H1 (cell line): ENCODE measurements around the gene MRTO4. TPM values are rescaled to one million over a fixed set of nuclear protein-coding genes. Genes with fewer than 3 reads are reported as not detected.

Experiments used
- ASH2L ChIP-seq: fragments of 200-600, 300-600 bp; sonication (generic); IDR thresholded peaks from one replicate; pipeline ENCODE4 v1.7.1; 2017; ENCODE audit warnings: low read length
- BRCA1 ChIP-seq: IDR thresholded peaks from 2 replicates; pipeline ENCODE4 v1.6.1; 2012; ENCODE audit warnings: low read depth, low read length, improper control_type of control experiment
- CBX8 ChIP-seq: fragments of 300-800, 300-1000 bp; sonication (generic); IDR thresholded peaks from 2 replicates; pipeline ENCODE4 v1.7.1; 2016; ENCODE audit warnings: low read depth, low read length, borderline replicate concordance
- CEBPB ChIP-seq: IDR thresholded peaks from 2 replicates; pipeline ENCODE4 v1.6.1; 2012; ENCODE audit warnings: low read depth, low read length
- CHD1 ChIP-seq: IDR thresholded peaks from 2 replicates; pipeline ENCODE4 v1.6.1; 2012; ENCODE audit warnings: low read depth, low read length, improper control_type of control experiment
- CREB1 ChIP-seq: IDR thresholded peaks from 2 replicates; pipeline ENCODE4 v1.6.1; 2012; ENCODE audit warnings: inconsistent platforms
- EGR1 ChIP-seq: IDR thresholded peaks from 2 replicates; pipeline ENCODE4 v1.6.1; 2011; ENCODE audit warnings: low read depth, low read length, borderline replicate concordance
- JUND ChIP-seq: IDR thresholded peaks from 2 replicates; pipeline ENCODE4 v1.6.1; 2011; ENCODE audit warnings: mild to moderate bottlenecking, improper control_type of control experiment, low read length
- RBBP5 ChIP-seq: IDR thresholded peaks from 2 replicates; pipeline ENCODE4 v1.7.1; 2012; ENCODE audit warnings: low read depth, mild to moderate bottlenecking, inconsistent platforms, low read length, moderate library complexity, borderline replicate concordance
- RFX5 ChIP-seq: IDR thresholded peaks from 2 replicates; pipeline ENCODE4 v1.6.1; 2011; ENCODE audit warnings: low read depth, low read length, improper control_type of control experiment, borderline replicate concordance
- RNF2 ChIP-seq: fragments of 200-900, 300-1000 bp; sonication (generic); IDR thresholded peaks from 2 replicates; pipeline ENCODE4 v1.7.1; 2016; ENCODE audit warnings: borderline replicate concordance, low read depth, mild to moderate bottlenecking, antibody characterized with exemption, low read length; ENCODE audit not compliant: poor library complexity, severe bottlenecking; ENCODE audit errors: missing control alignments
- SIN3A ChIP-seq, 2 experiments: IDR thresholded peaks in 1 of 2; conservative IDR thresholded peaks in 1 of 2; 2 replicates each; pipeline ENCODE4 v1.6.1; 2011 to 2012; ENCODE audit warnings: low read length in 2 of 2, improper control_type of control experiment in 1 of 2, low read depth in 1 of 2, mild to moderate bottlenecking in 1 of 2
- SP4 ChIP-seq: IDR thresholded peaks from 2 replicates; pipeline ENCODE4 v1.6.1; 2012; ENCODE audit warnings: low read length, inconsistent platforms
- TCF12 ChIP-seq: IDR thresholded peaks from 2 replicates; pipeline ENCODE4 v1.6.1; 2011; ENCODE audit warnings: low read depth, mild to moderate bottlenecking, low read length
- polyA plus RNA-seq, 7 experiments: library from polyadenylated mRNA; depleted of rRNA in 3 of 7; stranded (reverse) in 5 of 7; unstranded in 2 of 7; fragments of >200 nt in 5 of 7; fragments of 200-250 nt in 2 of 7; gene quantifications; 1 replicate in 5 of 7; 2 replicates in 1 of 7; 4 replicates in 1 of 7; pipeline versions ENCODE4 v1.2.1 to v1.2.3, GENCODE V29; 2011 to 2013; ENCODE audit warnings: missing spikeins in 2 of 7, mixed read lengths in 2 of 7
- total RNA-seq: library from RNA; stranded (reverse); fragmentation: NEBNext Ultra II Directional; extraction: Animal tissue kit (Norgen Biotek cat#: 25700); gene quantifications from 2 replicates; pipeline ENCODE4 v1.2.1, GENCODE V29; 2021
- TF ChIP-seq, protein P1 (sequence below), 3 experiments: IDR thresholded peaks; 1 replicate in 2 of 3; 2 replicates in 1 of 3; pipeline versions ENCODE4 v1.5.1 to v1.6.1; 2011; ENCODE audit warnings: low read length in 3 of 3, mild to moderate bottlenecking in 3 of 3, inconsistent platforms in 2 of 3, low read depth in 1 of 3, moderate library complexity in 1 of 3; ENCODE audit not compliant: insufficient read depth in 1 of 3; ENCODE audit errors: control extremely low read depth in 1 of 3
- TF ChIP-seq, protein P2 (sequence below): IDR thresholded peaks from 2 replicates; pipeline ENCODE4 v1.6.1; 2012; ENCODE audit warnings: inconsistent platforms
- TF ChIP-seq, protein P3 (sequence below): IDR thresholded peaks from 2 replicates; pipeline ENCODE4 v1.6.1; 2011; ENCODE audit warnings: low read length, improper control_type of control experiment
- TF ChIP-seq, protein P4 (sequence below): IDR thresholded peaks from 2 replicates; pipeline ENCODE4 v1.6.1; 2011; ENCODE audit warnings: low read depth, mild to moderate bottlenecking, low read length; ENCODE audit not compliant: insufficient read depth

The MRTO4 gene
- total and polyA plus RNA-seq, 2 of the 8 experiments (the other 6 are each of a cell fraction or from before 2014, with no cell fraction given): 36.9 to 64.3 TPM

DNA sequence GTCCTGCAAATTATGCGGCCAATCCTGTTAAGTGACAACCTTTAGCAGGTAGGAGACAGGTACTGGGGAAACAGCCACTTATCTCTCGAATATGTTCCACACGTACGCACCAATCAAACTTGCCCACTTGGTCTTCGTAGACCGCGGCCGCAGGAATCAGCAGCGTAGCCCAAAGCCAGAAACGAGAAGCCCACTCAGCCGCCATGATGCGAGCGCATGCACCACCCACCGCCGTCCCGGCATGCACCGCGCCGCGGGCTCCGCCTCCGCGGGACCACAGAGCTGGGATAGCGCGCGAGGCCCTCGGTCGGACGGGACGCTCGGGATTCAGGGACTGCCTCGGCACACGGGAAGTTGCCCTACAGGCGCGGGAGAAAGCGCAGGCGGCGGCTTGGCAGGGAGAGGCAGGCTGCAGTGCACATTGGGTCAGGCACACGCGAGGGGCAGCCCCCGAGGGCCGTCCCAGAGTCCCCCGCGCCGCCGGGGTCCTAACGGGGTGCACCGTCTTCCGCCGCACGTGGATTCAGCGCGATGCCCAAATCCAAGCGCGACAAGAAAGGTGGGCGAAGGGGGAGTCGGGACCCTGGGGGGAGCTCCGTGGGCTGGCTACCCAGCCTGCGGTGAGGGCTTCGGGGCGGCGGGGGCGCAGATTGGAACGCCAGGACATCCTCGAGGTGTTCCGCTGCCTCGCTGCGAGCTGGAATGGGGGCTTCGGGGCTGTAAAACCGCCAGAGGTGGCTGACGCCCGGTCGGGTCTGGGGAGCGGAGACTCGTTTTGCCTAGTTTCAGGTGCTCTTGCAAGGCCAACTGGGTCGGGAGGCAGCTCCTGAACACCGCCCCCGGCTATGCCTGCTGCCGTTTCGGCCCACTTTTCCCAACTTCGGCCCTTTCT is at the start of gene MRTO4, which contains the start of gene EMC1 (continued):
- TF ChIP-seq, protein P1, sequence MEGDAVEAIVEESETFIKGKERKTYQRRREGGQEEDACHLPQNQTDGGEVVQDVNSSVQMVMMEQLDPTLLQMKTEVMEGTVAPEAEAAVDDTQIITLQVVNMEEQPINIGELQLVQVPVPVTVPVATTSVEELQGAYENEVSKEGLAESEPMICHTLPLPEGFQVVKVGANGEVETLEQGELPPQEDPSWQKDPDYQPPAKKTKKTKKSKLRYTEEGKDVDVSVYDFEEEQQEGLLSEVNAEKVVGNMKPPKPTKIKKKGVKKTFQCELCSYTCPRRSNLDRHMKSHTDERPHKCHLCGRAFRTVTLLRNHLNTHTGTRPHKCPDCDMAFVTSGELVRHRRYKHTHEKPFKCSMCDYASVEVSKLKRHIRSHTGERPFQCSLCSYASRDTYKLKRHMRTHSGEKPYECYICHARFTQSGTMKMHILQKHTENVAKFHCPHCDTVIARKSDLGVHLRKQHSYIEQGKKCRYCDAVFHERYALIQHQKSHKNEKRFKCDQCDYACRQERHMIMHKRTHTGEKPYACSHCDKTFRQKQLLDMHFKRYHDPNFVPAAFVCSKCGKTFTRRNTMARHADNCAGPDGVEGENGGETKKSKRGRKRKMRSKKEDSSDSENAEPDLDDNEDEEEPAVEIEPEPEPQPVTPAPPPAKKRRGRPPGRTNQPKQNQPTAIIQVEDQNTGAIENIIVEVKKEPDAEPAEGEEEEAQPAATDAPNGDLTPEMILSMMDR (IDR thresholded peaks at IDR 0.05; ENCODE audit: control extremely low read depth in 1 of 3, insufficient read depth in 1 of 3, low read depth in 1 of 3, low read length in 3 of 3): no peak
- TF ChIP-seq, protein P2, sequence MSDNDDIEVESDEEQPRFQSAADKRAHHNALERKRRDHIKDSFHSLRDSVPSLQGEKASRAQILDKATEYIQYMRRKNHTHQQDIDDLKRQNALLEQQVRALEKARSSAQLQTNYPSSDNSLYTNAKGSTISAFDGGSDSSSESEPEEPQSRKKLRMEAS: peak; percentile 97
- TF ChIP-seq CREB1 (peak; percentile 72; the same call in 1 of the 2 replicates), BRCA1 (peak; percentile 46; the same call in 1 of the 2 replicates), RBBP5 (peak; percentile 38; the same call in 1 of the 2 replicates), CHD1 (no peak), SP4 (peak; percentile 93), TCF12 (0 out of 2 replicates have a peak, but pooled peaks have one; percentile 4), CEBPB (no peak), RFX5 (no peak), EGR1 (no peak), SIN3A (conservative IDR thresholded peaks at IDR 0.05 in 1 of 2, IDR thresholded peaks at IDR 0.05 in 1 of 2; ENCODE audit: low read depth in 1 of 2, low read length in 2 of 2) (peak; percentile 19 to 88; a peak in 3 of 4 replicates), RNF2 (peak; percentile 59), JUND (0 out of 2 replicates have a peak, but pooled peaks have one; percentile 8), ASH2L (peak; percentile 41), CBX8 (no peak)
- TF ChIP-seq, protein P3, sequence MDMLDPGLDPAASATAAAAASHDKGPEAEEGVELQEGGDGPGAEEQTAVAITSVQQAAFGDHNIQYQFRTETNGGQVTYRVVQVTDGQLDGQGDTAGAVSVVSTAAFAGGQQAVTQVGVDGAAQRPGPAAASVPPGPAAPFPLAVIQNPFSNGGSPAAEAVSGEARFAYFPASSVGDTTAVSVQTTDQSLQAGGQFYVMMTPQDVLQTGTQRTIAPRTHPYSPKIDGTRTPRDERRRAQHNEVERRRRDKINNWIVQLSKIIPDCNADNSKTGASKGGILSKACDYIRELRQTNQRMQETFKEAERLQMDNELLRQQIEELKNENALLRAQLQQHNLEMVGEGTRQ: no peak
- TF ChIP-seq, protein P4, sequence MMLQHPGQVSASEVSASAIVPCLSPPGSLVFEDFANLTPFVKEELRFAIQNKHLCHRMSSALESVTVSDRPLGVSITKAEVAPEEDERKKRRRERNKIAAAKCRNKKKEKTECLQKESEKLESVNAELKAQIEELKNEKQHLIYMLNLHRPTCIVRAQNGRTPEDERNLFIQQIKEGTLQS: no peak
